IPS-NIHi7 (cell line): ENCODE results near the gene CTSS.
"Not testable (repeated sequence)": the region's sequence is repeated elsewhere in the genome, so short reads cannot be mapped to it uniquely, and the experiment has no call there.

Experiments
- DNase-seq: peaks from one replicate; pipeline ENCODE4 v3.0.0; 2012; ENCODE audit warnings: mixed read lengths; ENCODE audit errors: extremely low spot score

CTSS gene

DNA sequence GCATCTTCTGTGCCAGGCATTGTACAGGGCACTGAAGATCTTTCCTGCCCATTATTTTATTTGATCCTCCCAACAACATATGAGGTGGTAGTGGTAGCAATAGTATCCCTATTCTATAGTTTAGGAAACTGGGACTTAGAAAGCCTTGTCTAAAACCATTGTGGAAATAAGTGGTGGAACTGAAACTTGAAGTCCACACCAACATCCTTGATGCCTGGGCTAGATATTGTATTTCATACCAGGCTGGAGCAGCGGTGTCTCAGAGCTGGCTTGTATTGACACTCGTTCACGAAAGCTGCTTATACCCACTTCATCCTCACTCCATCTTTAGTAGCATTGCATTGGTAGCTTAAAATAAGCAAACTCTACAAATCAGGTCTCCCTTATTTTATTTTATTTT is 9.7 kb upstream of the CTSS start:
- DNase-seq, result no peak

DNA sequence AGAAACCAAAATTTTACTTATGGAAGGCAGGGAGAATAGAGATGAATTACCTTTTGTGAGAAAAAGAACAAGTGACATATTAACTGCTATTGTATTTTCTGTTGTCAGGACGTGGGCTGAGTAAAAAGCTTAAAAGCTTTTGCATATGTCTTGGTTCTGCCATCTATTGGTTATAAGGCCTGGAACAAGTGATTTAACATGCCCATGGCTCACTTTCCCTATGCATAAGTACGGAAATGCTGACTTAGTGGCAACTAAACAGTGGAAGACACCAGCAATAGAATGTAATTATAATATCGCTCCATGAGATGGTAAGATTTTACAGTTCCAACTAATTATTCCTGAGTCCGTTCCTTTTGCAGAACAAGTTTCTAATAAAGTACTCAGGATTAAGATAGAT is 6.7 kb upstream of the CTSS start:
- DNase-seq, result no peak

DNA sequence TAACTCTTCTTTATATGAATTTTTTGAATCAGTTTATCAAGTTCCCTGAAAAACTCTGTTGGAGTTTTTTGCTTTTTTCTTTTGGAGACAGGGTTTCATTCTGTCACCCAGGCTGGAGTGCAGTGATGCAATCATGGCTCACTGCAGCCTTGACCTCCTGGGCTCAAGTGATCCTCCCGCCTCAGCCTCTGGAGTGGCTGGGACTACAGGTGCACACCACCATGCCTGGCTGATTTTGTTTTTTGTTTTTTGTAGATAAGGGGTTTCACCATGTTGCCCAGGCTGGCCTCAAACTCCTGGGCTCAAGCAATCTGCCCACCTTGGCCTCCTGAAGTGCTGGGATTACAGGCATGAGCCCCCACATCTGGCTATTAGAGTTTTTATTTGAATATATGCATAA is 2.1 kb upstream of the CTSS start:
- DNase-seq, result not testable (repeated sequence)

DNA sequence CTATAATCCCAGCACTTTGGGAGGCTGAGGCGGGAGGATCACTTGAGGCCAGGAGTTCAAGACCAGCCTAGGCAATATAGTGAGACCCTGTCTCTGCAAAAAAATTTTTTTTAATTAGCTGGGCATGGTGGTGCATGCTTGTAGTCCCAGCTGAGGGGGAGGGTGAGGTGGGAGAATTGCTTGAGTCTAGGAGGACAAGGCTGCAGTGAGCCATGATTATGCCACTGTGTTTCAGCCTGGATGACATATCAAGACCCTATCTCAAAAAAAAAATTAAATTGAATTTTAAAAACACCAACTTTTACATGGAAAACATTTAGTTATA is 361 bp upstream of the CTSS start:
- not testable (repeated sequence) for DNase-seq

DNA sequence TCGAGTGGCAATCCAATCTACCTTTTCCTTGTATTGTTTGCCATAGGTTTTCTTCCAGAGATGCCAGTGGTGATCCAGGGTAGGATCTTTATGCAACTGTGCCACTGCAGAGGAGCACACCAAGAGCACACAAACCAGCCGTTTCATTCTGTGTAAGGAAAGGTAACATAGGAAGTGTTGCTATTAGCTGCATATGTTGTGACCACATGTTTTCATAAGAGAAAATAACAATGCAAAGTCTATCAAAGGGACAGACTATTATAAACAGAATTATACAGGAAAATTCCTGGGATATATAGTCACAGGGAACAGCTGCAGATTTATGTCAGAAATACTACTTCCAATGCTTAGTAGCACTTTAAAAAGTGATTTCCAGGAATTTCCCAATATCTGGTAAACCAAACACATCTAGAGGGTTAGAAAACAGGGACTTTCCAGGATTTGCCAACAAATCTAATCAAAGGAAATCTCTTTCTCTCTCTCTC is 919 bp downstream of the CTSS start:
- no peak for DNase-seq

DNA sequence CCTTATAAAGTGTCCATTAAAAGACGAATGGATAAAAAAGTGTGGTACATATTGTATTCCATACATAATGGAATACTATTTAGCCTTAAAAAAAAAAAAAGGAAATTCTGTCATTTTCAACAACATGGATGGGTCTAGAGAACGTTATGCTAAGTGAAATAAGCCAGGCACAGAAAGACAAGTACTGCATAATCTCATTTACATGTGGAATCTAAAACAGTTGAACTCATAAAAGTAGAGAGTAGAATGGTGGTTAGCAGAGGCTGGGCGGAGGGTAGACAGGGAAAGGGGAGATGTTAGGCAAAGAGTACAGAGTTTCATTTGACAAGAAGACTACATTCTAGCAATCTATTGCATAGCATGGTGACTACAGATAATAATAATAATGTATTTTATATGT is 2.6 kb downstream of the CTSS start:
- no peak for DNase-seq

DNA sequence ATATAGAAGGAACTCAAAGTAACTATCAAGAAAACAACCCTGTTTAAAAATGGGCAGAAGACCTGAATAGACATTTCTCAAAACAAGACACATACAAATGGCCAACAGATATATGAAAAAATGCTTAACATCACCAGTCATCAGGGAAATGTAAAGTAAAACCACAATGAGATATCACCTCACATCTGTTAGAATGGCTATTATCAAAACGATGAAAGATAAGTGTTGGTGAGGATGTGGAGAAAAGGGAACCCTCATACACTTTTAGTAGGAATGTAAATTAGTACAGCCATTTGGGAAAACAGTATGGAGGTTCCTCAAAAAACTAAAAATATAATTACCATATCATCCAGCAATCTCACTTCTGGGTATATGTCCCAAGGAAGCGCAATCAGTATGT is 3.0 kb downstream of the CTSS start:
- DNase-seq, result no peak

DNA sequence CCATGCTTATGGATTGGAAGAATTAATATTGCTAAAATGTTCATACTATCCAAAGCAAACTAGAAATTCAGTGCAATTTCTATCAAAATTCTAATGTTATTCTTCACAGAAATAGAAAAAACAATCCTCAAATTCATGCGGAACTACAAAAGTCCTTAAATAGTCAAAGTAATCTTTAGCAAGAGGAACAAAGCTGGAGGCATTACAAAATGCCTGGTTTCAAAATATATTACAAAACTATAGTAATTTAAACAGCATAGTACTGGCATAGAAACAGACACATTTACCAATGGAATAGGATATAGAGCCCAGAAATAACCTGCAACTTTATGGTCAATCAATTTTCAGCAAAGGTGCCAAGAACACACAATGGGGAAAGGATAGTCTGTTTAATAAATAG is 3.8 kb downstream of the CTSS start:
- DNase-seq, result no peak

DNA sequence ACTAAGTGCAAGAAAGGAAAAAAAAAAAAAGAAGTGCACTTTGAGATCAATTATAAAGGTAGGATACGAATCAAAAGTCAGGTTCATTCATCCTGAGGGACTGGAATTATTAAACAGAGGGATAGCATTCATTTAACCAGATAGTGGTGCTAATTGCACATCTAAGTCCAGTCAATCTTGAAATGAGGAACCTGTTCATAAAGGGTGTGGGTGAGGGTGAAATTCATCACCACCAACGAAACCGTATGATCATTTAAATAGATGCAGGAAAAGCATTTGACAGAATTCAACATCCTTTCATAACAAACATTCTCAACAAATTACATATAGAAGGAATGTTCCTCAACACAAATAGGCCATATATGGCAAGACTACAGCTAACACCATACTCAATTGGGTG is 5.6 kb downstream of the CTSS start:
- DNase-seq, result no peak

DNA sequence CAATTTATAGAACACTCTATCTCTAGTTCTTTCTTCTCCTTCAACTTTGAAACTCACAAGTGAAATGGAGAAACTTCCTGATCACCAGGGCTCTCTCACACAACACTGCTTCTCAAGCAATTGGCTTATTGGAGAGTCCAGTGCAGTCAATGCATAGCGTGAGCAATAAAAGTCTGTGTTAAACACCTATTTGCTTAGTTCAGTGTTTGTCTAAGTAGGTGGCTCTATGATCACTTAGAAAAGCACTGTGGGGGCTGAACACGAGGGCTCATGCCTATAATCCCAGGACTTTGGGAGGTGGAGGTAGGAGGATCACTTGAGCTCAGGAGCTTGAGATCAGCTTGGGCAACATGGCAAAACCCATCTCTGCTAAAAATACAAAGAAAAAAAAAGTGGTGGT is 12.2 kb downstream of the CTSS start:
- DNase-seq, result no peak

DNA sequence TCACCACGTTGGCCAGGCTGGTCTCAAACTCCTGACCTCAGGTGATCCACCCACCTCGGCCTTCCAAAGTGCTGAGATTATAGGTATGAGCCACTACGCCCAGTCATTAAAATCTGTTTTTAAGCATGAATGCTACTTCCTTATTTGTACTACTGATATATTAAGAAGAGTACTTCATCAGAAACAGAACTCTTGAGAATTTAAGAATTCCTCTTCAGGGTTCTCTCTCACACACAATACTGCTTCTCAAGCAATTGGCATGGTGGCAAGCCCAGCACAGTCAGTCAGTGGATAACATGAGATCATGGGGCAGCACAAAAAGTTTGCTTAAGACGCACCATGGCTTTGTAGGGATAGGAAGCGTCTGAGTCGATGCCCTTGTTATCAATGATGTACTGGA is 14.1 kb downstream of the CTSS start:
- no peak for DNase-seq

DNA sequence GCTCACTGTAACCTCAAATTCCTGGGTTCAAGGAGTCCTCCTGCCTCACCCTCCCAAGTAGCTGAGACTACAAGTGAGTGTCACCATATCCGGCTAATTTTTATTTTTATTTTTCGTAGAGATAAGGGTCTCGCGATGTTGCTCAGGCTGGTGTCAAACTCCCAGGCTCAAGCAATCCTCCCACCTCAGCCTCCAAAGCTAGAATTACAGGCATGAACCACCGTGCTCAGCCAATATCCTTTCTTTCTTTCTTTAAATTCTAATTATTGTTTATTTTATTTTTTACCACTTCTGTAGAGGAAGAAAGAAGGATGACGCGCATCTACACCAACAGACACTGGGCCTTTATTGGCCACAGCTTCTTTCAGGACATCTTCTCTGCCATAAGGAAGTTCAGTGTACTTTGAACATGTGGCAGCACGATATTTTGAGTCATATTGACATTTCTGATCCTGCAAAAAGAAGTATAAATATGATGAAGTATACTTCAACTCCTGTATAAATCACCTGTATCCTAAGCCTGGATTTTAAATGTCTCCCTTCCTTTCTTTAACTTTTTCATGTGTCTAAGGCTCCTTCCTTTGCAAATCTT is 15.8 kb downstream of the CTSS start:
- no peak for DNase-seq

DNA sequence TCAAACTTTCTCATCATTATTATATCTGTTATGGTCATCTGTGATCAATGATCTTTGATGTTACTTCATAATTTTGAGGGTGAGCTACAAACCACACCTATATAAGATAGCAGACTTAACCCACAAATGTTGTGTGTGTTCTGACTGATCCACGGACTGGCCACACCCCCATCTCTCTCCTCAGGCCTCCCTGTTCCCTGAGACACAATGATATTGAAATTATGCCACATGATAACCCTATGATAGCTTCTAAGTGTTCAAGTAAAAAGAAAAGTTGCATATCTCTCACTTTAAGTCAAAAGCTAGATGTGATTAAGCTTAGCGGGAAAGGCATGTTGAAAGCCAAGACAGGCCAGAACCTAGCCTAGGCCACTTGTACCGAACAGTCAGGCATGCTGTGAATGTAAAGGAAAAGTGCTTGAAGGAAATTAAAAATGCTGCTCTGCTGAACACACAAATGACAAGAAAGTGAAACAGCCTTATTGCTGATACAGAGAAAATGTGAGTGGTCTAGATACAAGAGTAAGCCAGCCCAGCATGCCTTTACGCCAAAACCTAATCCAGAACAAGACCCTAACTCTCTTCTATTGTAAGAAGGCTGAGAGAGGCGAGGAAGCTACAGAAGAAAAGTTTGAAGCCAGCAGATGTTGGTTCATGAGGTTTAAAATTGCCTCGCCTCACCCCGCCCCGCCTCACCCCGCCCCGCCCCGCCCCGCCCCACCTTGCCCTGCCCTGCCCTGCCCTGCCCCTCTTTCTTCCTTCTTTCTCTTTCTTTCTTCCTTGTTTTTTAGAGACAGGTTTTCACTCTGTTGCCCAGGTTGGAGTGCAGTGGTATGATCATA is 16.5 kb downstream of the CTSS start:
- no peak for DNase-seq

DNA sequence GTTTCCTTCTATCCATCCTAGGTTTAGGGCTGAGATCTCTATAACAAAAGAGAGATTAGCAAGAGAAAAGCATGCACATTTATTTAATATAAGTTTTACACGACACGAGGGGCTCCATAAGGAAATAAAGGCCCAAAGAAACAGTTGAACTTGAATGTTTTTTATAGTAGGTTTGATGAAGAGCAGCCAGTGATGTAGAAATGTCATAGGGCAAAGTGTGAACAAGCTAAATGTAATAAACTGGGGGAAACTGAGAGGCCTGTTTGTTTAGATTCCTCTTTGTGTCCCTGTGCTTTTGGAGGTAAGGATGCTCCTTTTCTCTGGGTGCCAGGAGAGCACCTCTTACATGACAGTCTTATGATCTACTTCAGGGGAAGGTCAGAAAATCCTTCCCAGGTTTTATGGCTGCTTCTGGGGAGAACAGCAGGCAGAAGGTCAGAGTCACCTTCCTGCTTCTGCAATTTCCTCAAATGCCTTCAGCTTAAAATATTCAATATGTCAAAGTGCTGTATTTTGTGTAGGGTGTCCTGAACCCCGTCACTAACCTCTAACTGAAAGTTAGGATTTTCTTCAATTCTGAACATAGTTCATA is 35.4 kb downstream of the CTSS start:
- no peak for DNase-seq

DNA sequence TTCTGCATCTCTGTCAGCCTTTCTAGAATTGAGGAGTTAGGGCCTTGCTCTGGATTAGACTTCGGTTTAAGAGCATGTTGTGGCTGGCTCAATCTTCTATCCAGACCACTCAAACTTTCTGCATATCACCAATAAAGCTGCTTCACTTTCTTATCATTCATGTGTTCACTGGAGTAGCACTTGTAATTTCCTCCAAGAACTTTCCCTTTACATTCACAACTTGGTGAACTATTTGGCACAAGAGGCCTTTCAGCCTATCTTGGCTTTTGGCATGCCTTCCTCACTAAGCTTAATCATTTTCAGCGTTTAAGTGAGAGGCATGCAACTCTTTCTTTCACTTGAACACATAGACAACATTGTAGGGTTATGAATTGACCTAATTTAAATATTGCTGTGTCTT is 41.2 kb downstream of the CTSS start:
- DNase-seq, result no peak

DNA sequence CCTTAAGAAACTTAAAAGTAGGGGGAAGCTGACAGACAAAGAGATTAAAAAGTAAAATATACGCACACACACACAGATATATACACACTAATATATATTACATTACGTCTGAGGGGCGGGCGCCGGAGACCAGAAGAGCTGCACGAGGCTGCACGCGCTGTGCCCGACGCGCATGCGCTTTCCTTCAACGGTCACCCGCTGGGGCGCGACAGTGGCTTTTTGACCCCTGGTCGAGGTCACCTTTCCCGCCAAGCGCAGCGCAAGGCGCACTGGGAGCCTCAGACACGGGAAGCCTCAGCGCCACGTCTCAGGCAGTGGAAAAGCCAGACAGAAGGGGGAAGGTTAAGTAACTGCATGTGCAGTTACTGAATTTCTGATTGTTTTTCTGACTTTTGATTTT is 44.9 kb downstream of the CTSS start, which contains the start of gene HORMAD1:
TSS of gene HORMAD1 (minus strand) at position 193 of the 400 bp plus-strand sequence. CDS start 1,390 bp downstream, outside the sequence.
- no peak for DNase-seq

DNA sequence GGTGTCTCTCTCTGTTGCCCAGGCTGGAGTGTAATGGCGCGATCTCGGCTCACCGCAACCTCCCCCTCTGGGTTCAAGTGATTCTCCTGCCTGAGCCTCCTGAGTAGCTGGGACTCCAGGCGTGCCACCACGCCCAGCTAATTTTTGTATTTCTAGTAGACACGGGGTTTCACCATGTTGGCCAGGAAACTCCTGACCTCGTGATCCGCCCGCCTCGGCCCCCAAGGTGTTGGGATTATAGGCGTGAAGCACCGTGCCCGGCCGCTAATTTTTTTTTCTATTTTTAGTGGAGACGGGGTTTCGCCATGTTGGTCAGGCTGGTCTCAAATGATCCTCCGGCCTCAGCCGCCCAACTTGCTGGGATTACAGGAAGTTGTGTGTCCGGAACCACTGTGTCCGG is 45.5 kb downstream of the CTSS start:
- no peak for DNase-seq

DNA sequence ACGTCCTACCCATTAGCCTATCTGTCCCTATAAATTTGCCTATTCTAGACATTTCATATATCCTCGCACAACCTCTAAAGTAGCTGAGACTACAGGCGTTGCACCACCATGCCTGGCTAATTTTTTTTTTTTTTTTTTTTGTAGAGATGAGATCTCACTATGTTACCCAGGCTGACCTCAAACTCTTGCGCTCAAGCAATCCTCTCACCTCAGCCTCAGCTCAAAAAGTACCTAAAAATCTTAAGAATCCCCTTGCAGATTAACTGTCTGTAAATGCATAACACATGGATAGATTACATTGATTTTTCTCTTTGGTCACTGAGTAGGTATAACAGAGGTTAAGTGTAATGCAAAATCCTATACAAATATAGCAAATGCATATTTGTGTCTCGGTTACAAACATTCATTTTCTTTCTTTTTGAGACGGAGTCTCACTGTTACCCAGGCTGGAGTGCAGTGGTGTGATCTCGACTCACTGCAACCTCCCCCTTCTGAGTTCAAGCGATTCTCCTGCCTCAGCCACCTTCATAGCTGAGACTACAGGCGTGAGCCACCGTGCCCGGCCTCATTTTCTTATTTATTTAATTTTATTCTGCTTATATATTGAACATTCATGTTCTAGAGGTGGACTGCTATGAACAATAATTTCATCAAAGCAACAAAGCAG is 47.2 kb downstream of the CTSS start:
- no peak for DNase-seq

DNA sequence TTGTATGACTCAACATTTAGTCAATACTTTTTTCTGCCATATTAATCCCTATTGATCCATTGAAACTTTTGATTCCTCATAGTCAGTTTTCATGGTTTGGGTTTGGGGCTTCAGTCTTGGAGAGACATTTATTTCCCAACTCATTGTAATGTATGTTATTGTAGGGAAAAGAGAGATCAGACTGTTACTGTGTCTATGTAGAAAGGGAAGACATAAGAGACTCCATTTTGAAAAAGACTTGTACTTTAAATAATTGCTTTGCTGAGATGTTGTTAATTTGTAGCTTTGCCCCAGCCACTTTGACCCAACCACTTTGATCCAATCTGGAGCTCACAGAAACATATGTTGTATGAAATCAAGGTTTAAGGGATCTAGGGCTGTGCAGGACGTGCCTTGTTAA is 56.5 kb downstream of the CTSS start:
- DNase-seq, result not testable (repeated sequence)

DNA sequence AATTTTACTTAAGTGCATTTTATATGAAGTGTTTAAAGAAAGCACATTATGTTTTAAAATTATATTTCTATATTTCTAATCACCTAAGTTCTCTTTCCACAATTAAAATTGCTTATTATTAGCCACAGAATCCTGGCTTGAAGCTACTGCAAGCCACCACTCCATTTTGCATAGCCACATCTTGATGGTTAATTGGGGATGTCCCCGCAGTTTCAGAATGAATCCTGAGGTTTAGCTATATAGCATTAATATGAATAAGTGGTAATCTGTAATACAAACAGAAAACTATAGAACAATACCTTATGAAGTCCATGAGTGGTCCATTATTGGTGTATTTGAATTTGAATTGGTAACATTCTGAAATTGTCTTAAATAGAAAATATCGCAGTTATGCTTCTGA is 57.0 kb downstream of the CTSS start:
- DNase-seq, result no peak

DNA sequence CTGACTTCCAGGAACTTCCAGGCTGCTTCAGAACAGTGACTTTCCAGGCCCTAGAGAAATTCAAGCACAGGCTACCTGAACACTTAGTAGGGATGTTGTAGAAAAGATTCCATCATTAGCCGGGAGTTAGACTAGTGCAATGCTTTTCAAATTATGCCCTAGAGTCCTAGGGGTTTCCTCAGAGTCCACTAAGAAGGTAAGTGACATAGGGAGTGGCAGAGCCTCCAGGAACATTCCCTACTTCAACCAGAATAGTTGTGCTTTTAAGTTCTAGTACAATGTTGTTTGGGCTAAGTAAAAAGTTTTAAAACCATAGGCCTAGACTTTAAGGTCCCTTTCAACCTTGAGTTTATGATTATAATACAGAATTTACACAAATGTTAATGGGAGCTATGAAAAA is 59.5 kb downstream of the CTSS start:
- no peak for DNase-seq

DNA sequence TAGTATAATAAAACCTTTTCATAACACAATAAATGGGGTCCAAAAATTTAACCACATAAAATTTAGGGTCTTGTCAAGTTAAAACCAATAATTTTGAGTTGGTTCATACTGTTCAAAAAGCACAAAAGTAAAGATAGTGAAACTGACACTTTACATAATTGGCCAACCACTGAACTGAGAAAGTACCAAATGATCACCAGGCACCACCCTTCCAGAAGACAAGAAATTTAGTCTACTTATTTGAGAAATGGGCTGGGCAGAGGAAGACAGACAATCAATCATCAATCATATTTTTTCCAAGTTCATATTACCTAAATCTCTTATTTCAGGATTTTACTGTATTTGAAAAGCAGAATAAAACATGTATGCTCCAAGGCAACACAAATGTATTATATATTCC is 62.2 kb downstream of the CTSS start:
- DNase-seq, result no peak
